RWPE2 (cell line): ENCODE measurements around the gene METTL16.
"Not testable (repeated sequence)": the region's sequence is repeated elsewhere in the genome, so short reads cannot be mapped to it uniquely, and the experiment has no call there.

Source experiments
- ATAC-seq: fragments of 200-7000 bp; cut with Tn5 transposase; 3 replicates; pipeline ENCODE4 v1.9.1; 2021; ENCODE audit warnings: low read depth
- DNase-seq: peaks from one replicate; pipeline ENCODE4 v3.0.0-alpha.2; 2020; ENCODE audit warnings: low spot score
- H3K27ac ChIP-seq: fragments of 450-650 bp; 2 replicates; pipeline ENCODE4 v1.5.1; 2017; ENCODE audit warnings: mild to moderate bottlenecking; ENCODE audit not compliant: poor library complexity, severe bottlenecking
- H3K27me3 ChIP-seq: fragments of 250-450 bp; sonication (Bioruptor Pico); 2 replicates; pipeline ENCODE4 v1.5.1; 2021; ENCODE audit warnings: mild to moderate bottlenecking, moderate library complexity; ENCODE audit not compliant: insufficient read depth, poor library complexity, severe bottlenecking
- H3K36me3 ChIP-seq: fragments of 250-450 bp; sonication (Bioruptor Pico); 2 replicates; pipeline ENCODE4 v1.5.1; 2020; ENCODE audit warnings: low read depth, mild to moderate bottlenecking, moderate library complexity
- H3K4me1 ChIP-seq: fragments of 250-450 bp; sonication (Bioruptor Pico); 2 replicates; pipeline ENCODE4 v1.5.1; 2021; ENCODE audit warnings: mild to moderate bottlenecking, moderate library complexity; ENCODE audit not compliant: insufficient read depth, poor library complexity, severe bottlenecking
- H3K4me3 ChIP-seq: fragments of 250-450 bp; sonication (Bioruptor Pico); 2 replicates; pipeline ENCODE4 v1.5.1; 2021; ENCODE audit warnings: mild to moderate bottlenecking, moderate library complexity; ENCODE audit not compliant: severe bottlenecking
- H3K9me3 ChIP-seq: fragments of 250-450 bp; sonication (Bioruptor Pico); 2 replicates; pipeline ENCODE4 v1.5.1; 2021; ENCODE audit warnings: mild to moderate bottlenecking, moderate library complexity; ENCODE audit not compliant: severe bottlenecking
- CTCF ChIP-seq: fragments of 450-650 bp; IDR thresholded peaks from one replicate; pipeline ENCODE4 v1.5.1; 2017; ENCODE audit warnings: mild to moderate bottlenecking, moderate library complexity; ENCODE audit not compliant: poor library complexity, severe bottlenecking

Gene METTL16

GRCh38 chr17:2517539-2517938 lies 5.9 kb upstream of the METTL16 start:
- H3K4me3 ChIP-seq: no peak overlapping the region
- no peak for TF ChIP-seq CTCF
- no peak for ATAC-seq

DNA sequence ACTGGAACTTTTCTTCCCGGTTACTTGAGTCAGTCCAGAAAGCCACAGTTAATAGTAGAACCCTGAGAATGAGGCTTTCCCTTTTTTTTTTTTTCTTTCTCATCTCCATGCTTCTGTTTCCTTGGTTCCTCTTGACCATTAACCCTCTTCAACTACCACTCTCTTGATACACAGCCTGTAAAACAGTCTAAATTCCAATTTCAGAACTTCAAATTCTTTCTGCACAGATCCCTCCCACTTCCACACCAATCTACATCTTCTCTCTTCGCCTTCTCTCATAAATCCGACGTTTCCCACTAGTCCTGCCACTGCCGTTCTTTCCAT lies 588 bp downstream of the METTL16 start:
- Histone ChIP-seq H3K4me3 (peak overlapping the region; percentile 72), H3K27ac (peak overlapping the region; percentile 79), H3K27me3 (no peaks in the 10 kb centered on the region), H3K9me3 (no peaks in the 10 kb centered on the region), H3K36me3 (no peaks in the 10 kb centered on the region), H3K4me1 (no peaks in the 10 kb centered on the region)
- no peak for TF ChIP-seq CTCF
- ATAC-seq (no peak; the same call in 2 of the 3 replicates), DNase-seq (no peak)

More at GRCh38 chr17:2517539-2517938, 5.9 kb upstream of the METTL16 start:
- no peaks in the 10 kb centered on the region for H3K9me3 ChIP-seq
- no peak for DNase-seq
- H3K27ac ChIP-seq: no peak overlapping the region
- H3K36me3 ChIP-seq: no peaks in the 10 kb centered on the region
- H3K4me1 ChIP-seq: no peaks in the 10 kb centered on the region
- H3K27me3 ChIP-seq: no peaks in the 10 kb centered on the region

GRCh38 chr17:2510559-2510958 lies 1.1 kb downstream of the METTL16 start:
- no peak for TF ChIP-seq CTCF
- Histone ChIP-seq H3K27me3 (no peaks in the 10 kb centered on the region), H3K9me3 (no peaks in the 10 kb centered on the region), H3K27ac (peak overlapping the region; percentile 79), H3K4me1 (no peaks in the 10 kb centered on the region), H3K4me3 (peak overlapping the region; percentile 72), H3K36me3 (no peaks in the 10 kb centered on the region)
- DNase-seq (no peak), ATAC-seq (no peak)

- no peak for TF ChIP-seq CTCF
- Histone ChIP-seq H3K36me3 (no peaks in the 10 kb centered on the region), H3K27ac (no peak overlapping the region), H3K9me3 (no peaks in the 10 kb centered on the region), H3K27me3 (no peaks in the 10 kb centered on the region), H3K4me3 (no peak overlapping the region), H3K4me1 (no peaks in the 10 kb centered on the region)
- DNase-seq (no peak), ATAC-seq (no peak)
These were observed 3.7 kb downstream of the METTL16 start for GRCh38 chr17:2508035-2508434.

DNA sequence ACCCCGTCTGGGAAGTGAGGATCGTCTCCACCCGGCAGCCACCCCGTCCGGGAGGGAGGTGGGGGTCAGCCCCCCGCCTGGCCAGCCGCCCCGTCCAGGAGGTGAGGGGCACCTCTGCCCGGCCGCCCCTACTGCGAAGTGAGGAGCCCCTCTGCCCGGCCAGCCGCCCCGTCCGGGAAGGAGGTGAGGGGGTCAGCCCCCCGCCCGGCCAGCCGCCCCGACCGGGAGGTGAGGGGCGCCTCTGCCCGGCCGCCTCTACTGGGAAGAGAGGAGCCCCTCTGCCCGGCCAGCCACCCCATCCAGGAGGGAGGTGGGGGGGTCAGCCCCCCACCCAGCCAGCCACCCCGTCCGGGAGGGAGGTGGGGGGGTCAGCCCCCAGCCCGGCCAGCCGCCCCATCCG lies 4.7 kb downstream of the METTL16 start:
- H3K27me3 ChIP-seq, DNase-seq, H3K27ac ChIP-seq, ATAC-seq, H3K4me1 ChIP-seq, H3K4me3 ChIP-seq, H3K9me3 ChIP-seq, H3K36me3 ChIP-seq: not testable (repeated sequence)
